Neural cell (in vitro differentiated cells): Measurements from ENCODE around the gene GTF2IRD1. TPM values are rescaled to one million over a fixed set of nuclear protein-coding genes. Genes with fewer than 3 reads are reported as not detected.

Source experiments
- H2AFZ ChIP-seq: fragments of 200-600, 300-800 bp; sonication (generic), shearing (Covaris generic); 2 replicates; pipeline ENCODE4 v1.6.0; 2014; ENCODE audit warnings: low read depth, mild to moderate bottlenecking, antibody characterized with exemption, low read length, moderate library complexity
- H3F3A ChIP-seq: fragments of 200-600 bp; shearing (Covaris generic); 2 replicates; pipeline ENCODE4 v1.6.1; 2016; ENCODE audit warnings: mild to moderate bottlenecking, moderate library complexity, mixed read lengths, antibody characterized with exemption, low read length; ENCODE audit not compliant: insufficient read depth, poor library complexity, severe bottlenecking
- H3K27ac ChIP-seq: fragments of 200-600, 300-800 bp; sonication (generic), shearing (Covaris generic); 2 replicates; pipeline ENCODE4 v1.5.1; 2014; ENCODE audit warnings: mild to moderate bottlenecking, low read length, moderate library complexity
- H3K27me3 ChIP-seq: fragments of 300-800, 200-600 bp; sonication (generic), shearing (Covaris generic); 2 replicates; pipeline ENCODE4 v1.6.0; 2014; ENCODE audit warnings: mild to moderate bottlenecking, low read depth, low read length, moderate library complexity; ENCODE audit not compliant: insufficient read depth
- H3K36me3 ChIP-seq: fragments of 300-800, 200-600 bp; sonication (generic), shearing (Covaris generic); 2 replicates; pipeline ENCODE4 v1.5.1; 2014; ENCODE audit warnings: mild to moderate bottlenecking, antibody characterized with exemption, low read length, moderate library complexity; ENCODE audit not compliant: insufficient read depth
- H3K4me2 ChIP-seq: fragments of 300-800, 200-600 bp; sonication (generic), shearing (Covaris generic); 2 replicates; pipeline ENCODE4 v1.6.0; 2014; ENCODE audit warnings: mild to moderate bottlenecking, low read length
- H3K4me3 ChIP-seq: fragments of 300-800, 200-600 bp; sonication (generic), shearing (Covaris generic); 2 replicates; pipeline ENCODE4 v1.5.1; 2014; ENCODE audit warnings: mild to moderate bottlenecking, low read length, moderate library complexity
- H3K79me2 ChIP-seq: fragments of 200-600 bp; shearing (Covaris generic); replicated peaks from 2 replicates; pipeline ENCODE4 v1.6.0; 2014; ENCODE audit warnings: mild to moderate bottlenecking, low read length, moderate library complexity; ENCODE audit not compliant: insufficient read depth
- H3K9ac ChIP-seq: fragments of 300-800, 200-600 bp; sonication (generic), shearing (Covaris generic); 2 replicates; pipeline ENCODE4 v1.6.1; 2016; ENCODE audit warnings: mild to moderate bottlenecking, low read length, mixed read lengths
- H3K9me2 ChIP-seq: fragments of 200-600 bp; shearing (Covaris generic); 2 replicates; pipeline ENCODE4 v1.6.1; 2016; ENCODE audit warnings: mild to moderate bottlenecking, low read length, mixed read lengths; ENCODE audit not compliant: insufficient read depth
- H3K9me3 ChIP-seq: fragments of 200-600, 300-800 bp; sonication (generic), shearing (Covaris generic); 2 replicates; pipeline ENCODE4 v1.6.1; 2016; ENCODE audit warnings: mild to moderate bottlenecking, mixed run types, low read length, moderate library complexity, mixed read lengths
- H4K20me1 ChIP-seq: fragments of 200-600 bp; shearing (Covaris generic); 2 replicates; pipeline ENCODE4 v1.6.1; 2016; ENCODE audit warnings: mild to moderate bottlenecking, mixed run types; ENCODE audit not compliant: insufficient read depth
- EP300 ChIP-seq: fragments of 450-650 bp; conservative IDR thresholded peaks from 2 replicates; pipeline ENCODE4 v1.6.1; 2014; ENCODE audit warnings: antibody characterized with exemption, mild to moderate bottlenecking, moderate library complexity; ENCODE audit not compliant: poor library complexity, severe bottlenecking
- EZH2 ChIP-seq: fragments of 200-600, 300-800 bp; shearing (Covaris generic), sonication (generic); IDR thresholded peaks from 2 replicates; pipeline ENCODE4 v1.6.1; 2014; ENCODE audit warnings: antibody characterized with exemption, low read length, borderline replicate concordance, mild to moderate bottlenecking; ENCODE audit not compliant: insufficient read depth, poor library complexity, severe bottlenecking
- MXI1 ChIP-seq: fragments of 450-650 bp; conservative IDR thresholded peaks from 2 replicates; pipeline ENCODE4 v1.6.1; 2014; ENCODE audit warnings: antibody characterized with exemption, mild to moderate bottlenecking; ENCODE audit not compliant: poor library complexity, severe bottlenecking
- POLR2AphosphoS5 ChIP-seq: IDR thresholded peaks from 2 replicates; pipeline ENCODE4 v1.6.1; 2012
- RAD21 ChIP-seq: fragments of 450-650 bp; conservative IDR thresholded peaks from 2 replicates; pipeline ENCODE4 v1.6.1; 2014; ENCODE audit warnings: antibody characterized with exemption, mild to moderate bottlenecking, moderate library complexity
- SMC3 ChIP-seq: fragments of 450-650 bp; conservative IDR thresholded peaks from 2 replicates; pipeline ENCODE4 v1.6.1; 2014; ENCODE audit warnings: antibody characterized with exemption, mild to moderate bottlenecking, moderate library complexity; ENCODE audit not compliant: poor library complexity
- TAF1 ChIP-seq: IDR thresholded peaks from 2 replicates; pipeline ENCODE4 v1.6.1; 2012; ENCODE audit warnings: low read depth
- polyA plus RNA-seq: library from polyadenylated mRNA; depleted of rRNA; stranded (reverse); fragments of >200 nt; gene quantifications from 2 replicates; pipeline ENCODE4 v1.2.3, GENCODE V29; 2014
- TF ChIP-seq, protein P1 (sequence below): fragments of 450-650 bp; IDR thresholded peaks from 2 replicates; pipeline ENCODE4 v1.5.1; 2014; ENCODE audit warnings: antibody characterized with exemption, mild to moderate bottlenecking, moderate library complexity; ENCODE audit not compliant: poor library complexity, severe bottlenecking
- TF ChIP-seq, protein P2 (sequence below): IDR thresholded peaks from 2 replicates; pipeline ENCODE4 v1.6.1; 2012; ENCODE audit warnings: borderline replicate concordance

The GTF2IRD1 gene
- polyA plus RNA-seq, 1 donor from 2014 or later: 31.9 TPM

DNA sequence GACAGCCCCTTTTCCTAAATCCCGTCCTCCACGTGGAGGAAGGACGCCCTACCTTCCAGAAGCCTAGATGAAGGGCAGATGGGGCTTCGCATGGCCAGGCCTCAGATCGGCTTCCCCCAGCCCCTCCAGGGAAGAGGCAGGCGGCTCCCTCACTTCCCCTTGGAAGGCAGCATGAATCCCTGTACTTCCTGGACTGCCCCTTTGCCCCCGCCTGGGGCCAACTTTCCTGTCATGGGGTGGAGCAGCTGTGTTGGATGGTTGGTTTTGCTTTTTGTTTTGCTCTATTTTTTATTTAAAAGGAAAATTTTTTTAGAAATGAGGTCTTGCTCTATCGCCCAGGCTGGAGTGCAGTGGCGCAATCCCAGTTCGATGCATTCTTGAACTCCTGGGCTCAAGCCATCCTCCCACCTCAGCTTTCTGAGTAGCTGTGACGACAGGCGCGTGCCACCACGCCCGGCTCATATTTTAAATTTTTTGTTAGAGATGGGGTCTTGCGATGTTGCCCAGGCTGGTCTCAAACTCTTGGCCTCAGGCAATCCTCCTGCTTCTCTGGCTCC is 27.2 kb downstream of the GTF2IRD1 start:
- Histone ChIP-seq H3K4me2 (peak overlapping the region; percentile 22), H2AFZ (no peak overlapping the region), H3K4me3 (peak overlapping the region; percentile 54), H3K36me3 (no peaks in the 10 kb centered on the region), H3F3A (peaks cover 6% of the 10 kb centered on the region), H4K20me1 (no peaks in the 10 kb centered on the region), H3K9me3 (no peaks in the 10 kb centered on the region), H3K79me2 (peaks cover 55% of the 10 kb centered on the region), H3K27me3 (no peaks in the 10 kb centered on the region), H3K9ac (peak overlapping the region; percentile 65), H3K27ac (peak overlapping the region; percentile 73), H3K9me2 (no peaks in the 10 kb centered on the region)
- TF ChIP-seq EZH2 (no peak), EP300 (no peak)
- TF ChIP-seq, protein P1, sequence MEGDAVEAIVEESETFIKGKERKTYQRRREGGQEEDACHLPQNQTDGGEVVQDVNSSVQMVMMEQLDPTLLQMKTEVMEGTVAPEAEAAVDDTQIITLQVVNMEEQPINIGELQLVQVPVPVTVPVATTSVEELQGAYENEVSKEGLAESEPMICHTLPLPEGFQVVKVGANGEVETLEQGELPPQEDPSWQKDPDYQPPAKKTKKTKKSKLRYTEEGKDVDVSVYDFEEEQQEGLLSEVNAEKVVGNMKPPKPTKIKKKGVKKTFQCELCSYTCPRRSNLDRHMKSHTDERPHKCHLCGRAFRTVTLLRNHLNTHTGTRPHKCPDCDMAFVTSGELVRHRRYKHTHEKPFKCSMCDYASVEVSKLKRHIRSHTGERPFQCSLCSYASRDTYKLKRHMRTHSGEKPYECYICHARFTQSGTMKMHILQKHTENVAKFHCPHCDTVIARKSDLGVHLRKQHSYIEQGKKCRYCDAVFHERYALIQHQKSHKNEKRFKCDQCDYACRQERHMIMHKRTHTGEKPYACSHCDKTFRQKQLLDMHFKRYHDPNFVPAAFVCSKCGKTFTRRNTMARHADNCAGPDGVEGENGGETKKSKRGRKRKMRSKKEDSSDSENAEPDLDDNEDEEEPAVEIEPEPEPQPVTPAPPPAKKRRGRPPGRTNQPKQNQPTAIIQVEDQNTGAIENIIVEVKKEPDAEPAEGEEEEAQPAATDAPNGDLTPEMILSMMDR: peak; percentile 5

DNA sequence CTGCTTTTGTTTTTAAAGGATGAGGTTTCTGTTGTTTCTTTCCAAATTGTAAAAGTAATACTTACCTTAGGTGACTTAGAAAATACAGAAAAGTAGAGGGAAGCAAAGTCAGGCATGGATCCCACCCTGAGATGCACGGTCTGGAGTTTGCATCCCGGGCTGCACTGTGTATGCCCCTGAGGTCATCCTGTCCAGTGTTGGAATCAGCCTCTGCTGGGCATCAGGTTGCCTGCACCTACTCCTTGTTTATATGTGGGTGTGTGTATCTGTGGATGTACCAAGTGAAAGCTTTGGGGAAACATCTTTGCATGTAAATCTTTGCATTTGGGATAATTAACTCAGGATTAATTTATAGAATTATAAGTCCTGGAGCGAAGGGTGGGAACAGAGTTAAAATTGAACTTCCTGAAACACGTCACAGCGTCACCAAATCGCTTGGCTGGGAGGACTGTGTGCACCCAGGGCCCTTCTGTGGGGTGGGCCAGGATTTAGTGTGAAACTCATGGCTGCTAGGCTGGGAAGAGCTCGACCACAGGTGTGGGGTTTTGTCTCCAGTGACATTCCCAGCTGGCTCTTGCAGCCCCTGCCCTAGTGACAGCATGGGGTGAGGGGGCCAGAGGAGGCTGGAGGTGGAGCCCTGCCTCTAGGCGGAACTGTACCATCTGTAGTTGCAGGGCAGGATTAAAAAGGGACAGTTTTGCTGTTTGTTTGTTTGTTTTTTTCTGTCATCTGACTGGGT is 27.9 kb downstream of the GTF2IRD1 start:
- no peak overlapping the region for H2AFZ ChIP-seq
- H3K4me3 ChIP-seq: no peak overlapping the region
- no peak overlapping the region for H3K4me2 ChIP-seq
- no peaks in the 10 kb centered on the region for H3K9me2 ChIP-seq
- H3K36me3 ChIP-seq: no peaks in the 10 kb centered on the region
- TF ChIP-seq POLR2AphosphoS5: no peak
- no peak for TF ChIP-seq RAD21
- TF ChIP-seq SMC3: no peak
- TF ChIP-seq, protein P1: no peak
- no peak for TF ChIP-seq MXI1
- TF ChIP-seq EP300: no peak
- no peak for TF ChIP-seq TAF1
- TF ChIP-seq EZH2: no peak
- TF ChIP-seq, protein P2, sequence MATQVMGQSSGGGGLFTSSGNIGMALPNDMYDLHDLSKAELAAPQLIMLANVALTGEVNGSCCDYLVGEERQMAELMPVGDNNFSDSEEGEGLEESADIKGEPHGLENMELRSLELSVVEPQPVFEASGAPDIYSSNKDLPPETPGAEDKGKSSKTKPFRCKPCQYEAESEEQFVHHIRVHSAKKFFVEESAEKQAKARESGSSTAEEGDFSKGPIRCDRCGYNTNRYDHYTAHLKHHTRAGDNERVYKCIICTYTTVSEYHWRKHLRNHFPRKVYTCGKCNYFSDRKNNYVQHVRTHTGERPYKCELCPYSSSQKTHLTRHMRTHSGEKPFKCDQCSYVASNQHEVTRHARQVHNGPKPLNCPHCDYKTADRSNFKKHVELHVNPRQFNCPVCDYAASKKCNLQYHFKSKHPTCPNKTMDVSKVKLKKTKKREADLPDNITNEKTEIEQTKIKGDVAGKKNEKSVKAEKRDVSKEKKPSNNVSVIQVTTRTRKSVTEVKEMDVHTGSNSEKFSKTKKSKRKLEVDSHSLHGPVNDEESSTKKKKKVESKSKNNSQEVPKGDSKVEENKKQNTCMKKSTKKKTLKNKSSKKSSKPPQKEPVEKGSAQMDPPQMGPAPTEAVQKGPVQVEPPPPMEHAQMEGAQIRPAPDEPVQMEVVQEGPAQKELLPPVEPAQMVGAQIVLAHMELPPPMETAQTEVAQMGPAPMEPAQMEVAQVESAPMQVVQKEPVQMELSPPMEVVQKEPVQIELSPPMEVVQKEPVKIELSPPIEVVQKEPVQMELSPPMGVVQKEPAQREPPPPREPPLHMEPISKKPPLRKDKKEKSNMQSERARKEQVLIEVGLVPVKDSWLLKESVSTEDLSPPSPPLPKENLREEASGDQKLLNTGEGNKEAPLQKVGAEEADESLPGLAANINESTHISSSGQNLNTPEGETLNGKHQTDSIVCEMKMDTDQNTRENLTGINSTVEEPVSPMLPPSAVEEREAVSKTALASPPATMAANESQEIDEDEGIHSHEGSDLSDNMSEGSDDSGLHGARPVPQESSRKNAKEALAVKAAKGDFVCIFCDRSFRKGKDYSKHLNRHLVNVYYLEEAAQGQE: no peak
- no peaks in the 10 kb centered on the region for H3K9me3 ChIP-seq
- peak overlapping the region; percentile 65 for H3K9ac ChIP-seq
- no peaks in the 10 kb centered on the region for H3K27me3 ChIP-seq
- peaks cover 58% of the 10 kb centered on the region for H3K79me2 ChIP-seq
- H3K27ac ChIP-seq: peak overlapping the region; percentile 73
- no peaks in the 10 kb centered on the region for H4K20me1 ChIP-seq
- H3F3A ChIP-seq: peaks cover 6% of the 10 kb centered on the region
